Measurements from ENCODE around the gene ANTXR2. TPM values are rescaled to one million over a fixed set of nuclear protein-coding genes. Genes with fewer than 3 reads are reported as not detected.

The ANTXR2 gene
- total RNA-seq, 1 experiment from 2014 or later: 7.0 TPM

GRCh38 chr4:79904331-79904730 is 168.7 kb downstream of the ANTXR2 start:
- intact Hi-C loops (cut with micrococcal nuclease; ENCODE audit: unreplicated experiment): no loop called here
- ChIA-PET POLR2A (ENCODE audit: low non-redundant PET) (no interaction called here), CTCF (no interaction called here)
- no peak overlapping the region for H3K27ac ChIP-seq (ENCODE audit: low read depth, low read length, poor library complexity, severe bottlenecking)
- H3K27me3 ChIP-seq (replicated peaks; ENCODE audit: insufficient read depth, low read depth, low read length, poor library complexity): no peaks in the 10 kb centered on the region
- DNase-seq (ENCODE audit: low spot score): no peak
- H3K9me3 ChIP-seq (ENCODE audit: low read depth, low read length, poor library complexity, severe bottlenecking): no peaks in the 10 kb centered on the region
- no peak overlapping the region for H3K4me3 ChIP-seq (ENCODE audit: low read depth, low read length, poor library complexity, severe bottlenecking)
- no TSS peak for BruUV-seq (replicated peaks)
- no peaks in the 10 kb centered on the region for H3K4me1 ChIP-seq (ENCODE audit: insufficient read depth, low read length, poor library complexity, severe bottlenecking)
- TF ChIP-seq EZH2 (IDR thresholded peaks at IDR 0.05; ENCODE audit: borderline replicate concordance, low read depth, low read length, poor library complexity, severe bottlenecking): no peak
- H3K36me3 ChIP-seq (ENCODE audit: insufficient read depth, low read length, poor library complexity, severe bottlenecking): no peaks in the 10 kb centered on the region

GRCh38 chr4:79900182-79900581 is 172.8 kb downstream of the ANTXR2 start:
- DNase-seq (ENCODE audit: low spot score): no peak

GRCh38 chr4:79899481-79899880 is 173.5 kb downstream of the ANTXR2 start:
- no TSS peak for BruUV-seq (replicated peaks)
- no peak overlapping the region for H3K27ac ChIP-seq (ENCODE audit: low read depth, low read length, poor library complexity, severe bottlenecking)
- H3K9me3 ChIP-seq (ENCODE audit: low read depth, low read length, poor library complexity, severe bottlenecking): no peaks in the 10 kb centered on the region
- intact Hi-C loops (cut with micrococcal nuclease; ENCODE audit: unreplicated experiment): no loop called here
- TF ChIP-seq, protein P1, sequence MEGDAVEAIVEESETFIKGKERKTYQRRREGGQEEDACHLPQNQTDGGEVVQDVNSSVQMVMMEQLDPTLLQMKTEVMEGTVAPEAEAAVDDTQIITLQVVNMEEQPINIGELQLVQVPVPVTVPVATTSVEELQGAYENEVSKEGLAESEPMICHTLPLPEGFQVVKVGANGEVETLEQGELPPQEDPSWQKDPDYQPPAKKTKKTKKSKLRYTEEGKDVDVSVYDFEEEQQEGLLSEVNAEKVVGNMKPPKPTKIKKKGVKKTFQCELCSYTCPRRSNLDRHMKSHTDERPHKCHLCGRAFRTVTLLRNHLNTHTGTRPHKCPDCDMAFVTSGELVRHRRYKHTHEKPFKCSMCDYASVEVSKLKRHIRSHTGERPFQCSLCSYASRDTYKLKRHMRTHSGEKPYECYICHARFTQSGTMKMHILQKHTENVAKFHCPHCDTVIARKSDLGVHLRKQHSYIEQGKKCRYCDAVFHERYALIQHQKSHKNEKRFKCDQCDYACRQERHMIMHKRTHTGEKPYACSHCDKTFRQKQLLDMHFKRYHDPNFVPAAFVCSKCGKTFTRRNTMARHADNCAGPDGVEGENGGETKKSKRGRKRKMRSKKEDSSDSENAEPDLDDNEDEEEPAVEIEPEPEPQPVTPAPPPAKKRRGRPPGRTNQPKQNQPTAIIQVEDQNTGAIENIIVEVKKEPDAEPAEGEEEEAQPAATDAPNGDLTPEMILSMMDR (conservative IDR thresholded peaks at IDR 0.05; ENCODE audit: low read depth, low read length): no peak
- no peak for TF ChIP-seq EZH2 (IDR thresholded peaks at IDR 0.05; ENCODE audit: borderline replicate concordance, low read depth, low read length, poor library complexity, severe bottlenecking)
- DNase-seq (ENCODE audit: low spot score): no peak
- H3K27me3 ChIP-seq (replicated peaks; ENCODE audit: insufficient read depth, low read depth, low read length, poor library complexity): no peaks in the 10 kb centered on the region
- no peaks in the 10 kb centered on the region for H3K36me3 ChIP-seq (ENCODE audit: insufficient read depth, low read length, poor library complexity, severe bottlenecking)
- H3K4me3 ChIP-seq (ENCODE audit: low read depth, low read length, poor library complexity, severe bottlenecking): no peak overlapping the region
- CTCF ChIA-PET: no interaction called here
- POLR2A ChIA-PET (ENCODE audit: low non-redundant PET): no interaction called here
- H3K4me1 ChIP-seq (ENCODE audit: insufficient read depth, low read length, poor library complexity, severe bottlenecking): no peaks in the 10 kb centered on the region

More at GRCh38 chr4:79900182-79900581, 172.8 kb downstream of the ANTXR2 start:
- Histone ChIP-seq H3K36me3 (ENCODE audit: insufficient read depth, low read length, poor library complexity, severe bottlenecking) (no peaks in the 10 kb centered on the region), H3K4me1 (ENCODE audit: insufficient read depth, low read length, poor library complexity, severe bottlenecking) (no peaks in the 10 kb centered on the region), H3K27ac (ENCODE audit: low read depth, low read length, poor library complexity, severe bottlenecking) (no peak overlapping the region), H3K27me3 (replicated peaks; ENCODE audit: insufficient read depth, low read depth, low read length, poor library complexity) (no peaks in the 10 kb centered on the region), H3K4me3 (ENCODE audit: low read depth, low read length, poor library complexity, severe bottlenecking) (no peak overlapping the region), H3K9me3 (ENCODE audit: low read depth, low read length, poor library complexity, severe bottlenecking) (no peaks in the 10 kb centered on the region)
- BruUV-seq (replicated peaks): no TSS peak
- no peak for TF ChIP-seq EZH2 (IDR thresholded peaks at IDR 0.05; ENCODE audit: borderline replicate concordance, low read depth, low read length, poor library complexity, severe bottlenecking)
- TF ChIP-seq, protein P1 (conservative IDR thresholded peaks at IDR 0.05; ENCODE audit: low read depth, low read length): no peak
- ChIA-PET POLR2A (ENCODE audit: low non-redundant PET) (no interaction called here), CTCF (no interaction called here)
- intact Hi-C loops (cut with micrococcal nuclease; ENCODE audit: unreplicated experiment): no loop called here

DNA sequence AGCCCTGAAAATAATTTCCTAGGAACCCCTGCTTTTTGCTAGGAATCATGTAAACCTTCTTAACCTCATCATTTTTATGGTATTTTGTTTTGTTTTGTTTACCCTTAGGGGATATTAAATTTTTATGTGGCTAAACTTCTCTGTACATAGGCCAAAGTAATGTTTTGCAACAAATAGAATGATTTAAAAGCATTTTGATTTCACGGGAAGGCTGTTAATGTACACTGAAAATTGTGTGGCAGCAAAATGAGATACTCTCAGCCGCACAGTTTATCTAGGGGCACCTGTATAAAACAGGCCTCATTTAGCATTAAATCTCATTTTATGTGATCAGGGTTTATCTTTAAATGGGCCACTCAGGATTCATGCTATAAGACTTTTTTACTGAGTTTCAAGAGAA is 175.0 kb downstream of the ANTXR2 start:
- Histone ChIP-seq H3K27ac (ENCODE audit: low read depth, low read length, poor library complexity, severe bottlenecking) (no peak overlapping the region), H3K4me1 (ENCODE audit: insufficient read depth, low read length, poor library complexity, severe bottlenecking) (no peaks in the 10 kb centered on the region), H3K36me3 (ENCODE audit: insufficient read depth, low read length, poor library complexity, severe bottlenecking) (no peaks in the 10 kb centered on the region), H3K27me3 (replicated peaks; ENCODE audit: insufficient read depth, low read depth, low read length, poor library complexity) (no peaks in the 10 kb centered on the region), H3K4me3 (ENCODE audit: low read depth, low read length, poor library complexity, severe bottlenecking) (no peak overlapping the region), H3K9me3 (ENCODE audit: low read depth, low read length, poor library complexity, severe bottlenecking) (no peaks in the 10 kb centered on the region)
- no TSS peak for BruUV-seq (replicated peaks)
- no peak for TF ChIP-seq EZH2 (IDR thresholded peaks at IDR 0.05; ENCODE audit: borderline replicate concordance, low read depth, low read length, poor library complexity, severe bottlenecking)
- TF ChIP-seq, protein P1 (conservative IDR thresholded peaks at IDR 0.05; ENCODE audit: low read depth, low read length): no peak
- intact Hi-C loops (cut with micrococcal nuclease; ENCODE audit: unreplicated experiment): no loop called here
- DNase-seq (ENCODE audit: low spot score): no peak
- POLR2A ChIA-PET (ENCODE audit: low non-redundant PET): no interaction called here
- CTCF ChIA-PET: no interaction called here
